Measurements from ENCODE around the gene PHF13. TPM values are rescaled to one million over a fixed set of nuclear protein-coding genes. Genes with fewer than 3 reads are reported as not detected.

The PHF13 gene
- total and polyA plus RNA-seq, 12 donors: 3.7 to 12.2 (median 7.6) TPM

GRCh38 chr1:6600410-6601048, 13.0 kb upstream of the PHF13 start:
- intact Hi-C loops (cut with DNase I): loop anchor here in 3 of 10 donors (1.0 to 10.0 kb wide), 4 partner anchors 20 to 48 kb away; partner anchors contain the start of genes NOL9 (in 3 of the 3) and TAS1R1 (in 1 of the 3)
- WGBS, 2 donors: 16 to 18% methylated on average over 10 of the region's 10 CpGs
- H3K36me3 ChIP-seq: peaks cover 0 to 44% (median 32%) of the 10 kb centered on the region in 9 donors
- H3K9me3 ChIP-seq: no peaks in the 10 kb centered on the region
- DNase-seq (no peak), ATAC-seq (peak in 5 of 8 donors; percentile 1 to 39 (median 22))
- no peaks in the 10 kb centered on the region for H3K27me3 ChIP-seq
- TF ChIP-seq, protein P1, sequence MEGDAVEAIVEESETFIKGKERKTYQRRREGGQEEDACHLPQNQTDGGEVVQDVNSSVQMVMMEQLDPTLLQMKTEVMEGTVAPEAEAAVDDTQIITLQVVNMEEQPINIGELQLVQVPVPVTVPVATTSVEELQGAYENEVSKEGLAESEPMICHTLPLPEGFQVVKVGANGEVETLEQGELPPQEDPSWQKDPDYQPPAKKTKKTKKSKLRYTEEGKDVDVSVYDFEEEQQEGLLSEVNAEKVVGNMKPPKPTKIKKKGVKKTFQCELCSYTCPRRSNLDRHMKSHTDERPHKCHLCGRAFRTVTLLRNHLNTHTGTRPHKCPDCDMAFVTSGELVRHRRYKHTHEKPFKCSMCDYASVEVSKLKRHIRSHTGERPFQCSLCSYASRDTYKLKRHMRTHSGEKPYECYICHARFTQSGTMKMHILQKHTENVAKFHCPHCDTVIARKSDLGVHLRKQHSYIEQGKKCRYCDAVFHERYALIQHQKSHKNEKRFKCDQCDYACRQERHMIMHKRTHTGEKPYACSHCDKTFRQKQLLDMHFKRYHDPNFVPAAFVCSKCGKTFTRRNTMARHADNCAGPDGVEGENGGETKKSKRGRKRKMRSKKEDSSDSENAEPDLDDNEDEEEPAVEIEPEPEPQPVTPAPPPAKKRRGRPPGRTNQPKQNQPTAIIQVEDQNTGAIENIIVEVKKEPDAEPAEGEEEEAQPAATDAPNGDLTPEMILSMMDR (IDR thresholded peaks at IDR 0.05): no peak
- H3K4me1 ChIP-seq: peaks cover 25 to 80% (median 73%) of the 10 kb centered on the region in 9 donors
- H3K27ac ChIP-seq: peak overlapping the region; percentile 96 to 100 (median 99)
- peak overlapping the region; percentile 68 to 96 (median 86) for H3K4me3 ChIP-seq

GRCh38 chr1:6601049-6601922, 12.2 kb upstream of the PHF13 start:
- intact Hi-C loops (cut with DNase I): loop anchor here in 3 of 10 donors (1.0 to 10.0 kb wide), 4 partner anchors 20 to 49 kb away; partner anchors contain the start of genes NOL9 (in 3 of the 3) and TAS1R1 (in 1 of the 3)
- Histone ChIP-seq H3K36me3 (peaks cover 0 to 36% (median 26%) of the 10 kb centered on the region in 9 donors), H3K27ac (peak overlapping the region; percentile 96 to 100 (median 99)), H3K9me3 (no peaks in the 10 kb centered on the region), H3K4me1 (peaks cover 25 to 80% (median 67%) of the 10 kb centered on the region in 9 donors), H3K4me3 (peak overlapping the region; percentile 68 to 96 (median 86)), H3K27me3 (no peaks in the 10 kb centered on the region)
- DNase-seq: peak; percentile 60 to 80
- peak; percentile 9 to 52 (median 30) for ATAC-seq
- 0 to 1% methylated on average over 40 of the region's 40 CpGs for WGBS, 2 donors
- TF ChIP-seq, protein P1 (IDR thresholded peaks at IDR 0.05): no peak

DNA sequence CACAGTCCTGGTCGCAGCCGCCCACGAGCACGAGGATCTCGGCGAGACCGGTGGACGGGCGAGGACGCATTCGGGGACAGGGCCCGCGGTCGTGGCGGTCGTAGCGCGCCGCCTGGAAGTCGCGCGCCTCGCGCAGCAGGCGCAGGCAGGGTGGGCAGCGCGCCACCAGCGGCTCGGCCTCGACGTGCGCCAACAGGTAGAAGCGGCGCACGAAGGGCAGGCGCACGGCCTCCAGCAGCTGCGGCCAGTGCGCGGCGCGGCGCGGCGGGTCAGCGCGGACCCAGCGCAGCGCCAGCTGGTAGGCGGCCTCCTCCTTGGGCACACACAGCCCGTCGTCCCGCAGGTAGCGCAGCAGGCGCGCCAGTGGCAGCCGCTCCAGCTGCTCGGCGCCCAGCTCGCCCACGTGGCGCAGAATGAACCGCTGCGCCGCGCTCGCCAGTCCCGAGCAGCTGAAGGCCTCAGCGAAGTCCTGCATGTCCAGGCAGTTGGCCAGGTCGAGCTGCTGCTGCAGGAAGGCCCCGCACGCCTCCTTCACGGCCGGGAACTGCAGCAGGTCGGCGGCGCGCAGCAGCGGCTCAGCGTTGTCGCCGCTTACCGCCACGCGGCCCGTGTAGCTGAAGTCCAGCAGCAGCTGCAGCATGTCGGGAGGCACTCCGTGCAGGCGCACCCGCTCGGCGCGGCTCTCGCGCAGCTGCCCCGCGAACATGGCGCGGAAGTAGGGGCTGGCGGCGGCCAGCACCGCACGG, 11.4 kb upstream of the PHF13 start:
- intact Hi-C loops (cut with DNase I): loop anchor here in 3 of 10 donors (1.0 to 10.0 kb wide), 4 partner anchors 21 to 50 kb away; partner anchors contain the start of genes NOL9 (in 3 of the 3) and TAS1R1 (in 1 of the 3)
- Histone ChIP-seq H3K27me3 (no peaks in the 10 kb centered on the region), H3K4me3 (peak overlapping the region; percentile 68 to 96 (median 86)), H3K36me3 (peaks cover 0 to 28% (median 18%) of the 10 kb centered on the region in 9 donors), H3K4me1 (peaks cover 24 to 74% (median 59%) of the 10 kb centered on the region in 9 donors), H3K27ac (peak overlapping the region; percentile 96 to 100 (median 99)), H3K9me3 (no peaks in the 10 kb centered on the region)
- WGBS, 2 donors: 0 to 1% methylated on average over 95 to 103 of the region's 103 CpGs
- ATAC-seq (peak in 6 of 8 donors; percentile 0 to 33 (median 19)), DNase-seq (peak; percentile 38 to 60)
- TF ChIP-seq, protein P1 (IDR thresholded peaks at IDR 0.05): no peak
